ENCODE results near the gene SCARF2. TPM values are rescaled to one million over a fixed set of nuclear protein-coding genes. Genes with fewer than 3 reads are reported as not detected.

Gene SCARF2
- total RNA-seq, 1 donor from 2014 or later: 88.8 TPM

DNA sequence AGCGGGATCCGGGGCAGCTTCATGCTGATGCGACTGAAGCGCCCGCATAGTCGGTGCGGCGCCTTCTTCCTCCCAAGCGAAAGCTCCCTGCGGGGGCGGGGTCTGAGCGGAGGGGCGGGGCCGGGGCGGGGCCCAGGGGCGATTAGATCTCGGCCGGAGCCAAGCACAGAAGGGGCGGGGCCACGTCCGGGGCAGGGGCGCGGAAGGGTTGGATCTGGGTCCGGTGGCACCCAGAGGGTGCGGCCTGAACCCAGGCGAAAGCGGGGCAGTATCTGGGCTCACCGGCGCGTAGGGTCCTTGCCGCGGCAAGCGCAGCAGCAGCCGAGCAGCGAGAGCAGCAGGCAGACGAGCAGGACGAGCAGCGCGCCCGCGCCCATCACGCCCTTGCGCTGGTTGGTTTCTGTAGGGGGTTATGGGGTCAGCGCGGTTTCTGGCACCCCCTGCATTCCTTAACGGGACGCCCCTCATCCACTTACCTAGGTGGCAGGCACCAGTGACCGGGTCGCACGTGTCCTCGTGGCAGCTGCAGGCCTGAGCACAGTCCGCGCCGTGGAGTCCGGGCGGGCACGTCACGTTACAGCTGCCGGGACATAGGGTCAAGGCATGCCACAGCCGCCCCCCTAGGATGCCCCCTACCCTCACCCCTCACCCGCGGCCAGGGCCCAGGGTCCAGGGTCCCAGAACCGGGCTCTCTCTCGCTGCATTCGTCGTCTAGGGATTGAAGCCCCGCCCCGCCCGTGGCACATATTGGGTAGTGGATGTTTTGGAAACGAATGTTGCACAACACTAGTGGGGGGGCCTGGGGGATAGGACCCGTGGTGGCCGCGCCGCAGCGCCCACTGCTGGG is 8.1 kb downstream of the SCARF2 start:
- Mint-ChIP-seq H3K4me3 (ENCODE audit: unreplicated experiment) (no peak overlapping the region), H3K4me1 (ENCODE audit: low read depth) (peaks cover 14% of the 10 kb centered on the region), H3K27ac (ENCODE audit: unreplicated experiment) (no peak overlapping the region), H3K36me3 (ENCODE audit: low read depth) (peaks cover 11% of the 10 kb centered on the region), H3K27me3 (ENCODE audit: low read depth) (no peaks in the 10 kb centered on the region), H3K9me3 (ENCODE audit: low read depth) (no peaks in the 10 kb centered on the region)
- DNase-seq (ENCODE audit: low spot score): peak; percentile 93
- TF ChIP-seq, protein P1, sequence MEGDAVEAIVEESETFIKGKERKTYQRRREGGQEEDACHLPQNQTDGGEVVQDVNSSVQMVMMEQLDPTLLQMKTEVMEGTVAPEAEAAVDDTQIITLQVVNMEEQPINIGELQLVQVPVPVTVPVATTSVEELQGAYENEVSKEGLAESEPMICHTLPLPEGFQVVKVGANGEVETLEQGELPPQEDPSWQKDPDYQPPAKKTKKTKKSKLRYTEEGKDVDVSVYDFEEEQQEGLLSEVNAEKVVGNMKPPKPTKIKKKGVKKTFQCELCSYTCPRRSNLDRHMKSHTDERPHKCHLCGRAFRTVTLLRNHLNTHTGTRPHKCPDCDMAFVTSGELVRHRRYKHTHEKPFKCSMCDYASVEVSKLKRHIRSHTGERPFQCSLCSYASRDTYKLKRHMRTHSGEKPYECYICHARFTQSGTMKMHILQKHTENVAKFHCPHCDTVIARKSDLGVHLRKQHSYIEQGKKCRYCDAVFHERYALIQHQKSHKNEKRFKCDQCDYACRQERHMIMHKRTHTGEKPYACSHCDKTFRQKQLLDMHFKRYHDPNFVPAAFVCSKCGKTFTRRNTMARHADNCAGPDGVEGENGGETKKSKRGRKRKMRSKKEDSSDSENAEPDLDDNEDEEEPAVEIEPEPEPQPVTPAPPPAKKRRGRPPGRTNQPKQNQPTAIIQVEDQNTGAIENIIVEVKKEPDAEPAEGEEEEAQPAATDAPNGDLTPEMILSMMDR (IDR thresholded peaks at IDR 0.05): no peak

DNA sequence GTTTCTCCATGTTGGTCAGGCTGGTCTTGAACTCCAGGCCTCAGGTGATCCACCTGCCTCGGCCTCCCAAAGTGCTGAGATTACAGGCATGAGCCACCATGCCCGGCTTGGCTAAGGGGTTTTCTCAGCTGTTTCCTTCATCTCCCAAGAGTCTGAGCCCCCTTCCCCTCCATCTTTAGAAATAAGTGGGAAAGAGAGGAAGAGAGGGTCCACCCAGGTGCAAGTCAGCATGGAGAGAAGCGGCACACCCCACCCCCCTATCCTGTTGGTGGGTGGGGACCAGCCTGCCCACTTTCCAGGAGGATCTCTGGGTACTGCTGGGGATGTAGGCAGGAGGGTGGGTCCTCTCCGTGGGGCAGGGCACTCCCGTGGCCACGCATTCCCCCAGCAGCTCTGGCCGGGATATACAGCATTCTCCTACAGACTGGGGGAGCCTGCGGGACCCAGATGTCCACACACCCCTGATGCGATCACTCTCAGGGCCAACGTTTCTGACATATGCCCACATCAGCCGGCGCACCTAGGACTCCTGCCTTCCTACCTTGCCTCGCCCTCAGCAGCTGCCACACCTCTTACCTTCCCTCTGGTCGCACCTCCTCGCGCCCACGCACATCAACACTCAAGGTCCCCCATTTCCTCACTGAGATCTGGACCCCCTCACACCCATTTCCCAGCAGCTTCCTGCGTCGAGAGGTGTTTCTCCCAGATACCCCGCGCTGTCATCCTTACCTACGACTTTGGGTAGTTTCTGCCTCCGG is 8.9 kb downstream of the SCARF2 start:
- H3K36me3 Mint-ChIP-seq (ENCODE audit: low read depth): peaks cover 13% of the 10 kb centered on the region
- H3K4me1 Mint-ChIP-seq (ENCODE audit: low read depth): peaks cover 17% of the 10 kb centered on the region
- H3K4me3 Mint-ChIP-seq (ENCODE audit: unreplicated experiment): no peak overlapping the region
- TF ChIP-seq, protein P1 (IDR thresholded peaks at IDR 0.05): no peak
- H3K9me3 Mint-ChIP-seq (ENCODE audit: low read depth): no peaks in the 10 kb centered on the region
- H3K27ac Mint-ChIP-seq (ENCODE audit: unreplicated experiment): no peak overlapping the region
- peak; percentile 81 for DNase-seq (ENCODE audit: low spot score)
- no peaks in the 10 kb centered on the region for H3K27me3 Mint-ChIP-seq (ENCODE audit: low read depth)

DNA sequence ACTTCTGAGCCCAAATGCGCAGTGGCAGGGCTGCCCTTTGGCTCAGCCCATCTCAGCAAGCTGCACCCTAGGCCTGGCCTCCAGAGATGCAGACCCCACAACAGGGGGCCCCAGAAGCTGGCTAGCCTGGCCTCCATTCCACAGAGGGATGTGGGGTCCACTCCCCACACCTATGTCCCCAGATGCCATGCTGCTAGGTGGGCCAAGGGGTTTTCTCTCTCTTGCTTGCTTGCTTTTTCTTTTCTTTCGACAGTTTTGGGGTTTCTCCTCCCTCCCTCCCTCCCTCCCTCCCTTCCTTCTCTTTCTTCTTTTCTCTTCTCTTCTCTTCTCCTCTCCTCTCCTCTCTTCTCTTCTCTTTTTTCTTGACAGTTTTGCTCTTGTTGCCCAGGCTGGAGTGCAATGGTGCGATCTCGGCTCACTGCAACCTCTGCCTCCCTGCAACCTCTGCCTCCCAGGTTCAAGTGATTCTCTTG is 9.6 kb downstream of the SCARF2 start:
- no peaks in the 10 kb centered on the region for H3K27me3 Mint-ChIP-seq (ENCODE audit: low read depth)
- no peak for DNase-seq (ENCODE audit: low spot score)
- no peaks in the 10 kb centered on the region for H3K9me3 Mint-ChIP-seq (ENCODE audit: low read depth)
- no peak overlapping the region for H3K4me3 Mint-ChIP-seq (ENCODE audit: unreplicated experiment)
- TF ChIP-seq, protein P1 (IDR thresholded peaks at IDR 0.05): no peak
- H3K4me1 Mint-ChIP-seq (ENCODE audit: low read depth): peaks cover 23% of the 10 kb centered on the region
- H3K27ac Mint-ChIP-seq (ENCODE audit: unreplicated experiment): no peak overlapping the region
- peaks cover 16% of the 10 kb centered on the region for H3K36me3 Mint-ChIP-seq (ENCODE audit: low read depth)

DNA sequence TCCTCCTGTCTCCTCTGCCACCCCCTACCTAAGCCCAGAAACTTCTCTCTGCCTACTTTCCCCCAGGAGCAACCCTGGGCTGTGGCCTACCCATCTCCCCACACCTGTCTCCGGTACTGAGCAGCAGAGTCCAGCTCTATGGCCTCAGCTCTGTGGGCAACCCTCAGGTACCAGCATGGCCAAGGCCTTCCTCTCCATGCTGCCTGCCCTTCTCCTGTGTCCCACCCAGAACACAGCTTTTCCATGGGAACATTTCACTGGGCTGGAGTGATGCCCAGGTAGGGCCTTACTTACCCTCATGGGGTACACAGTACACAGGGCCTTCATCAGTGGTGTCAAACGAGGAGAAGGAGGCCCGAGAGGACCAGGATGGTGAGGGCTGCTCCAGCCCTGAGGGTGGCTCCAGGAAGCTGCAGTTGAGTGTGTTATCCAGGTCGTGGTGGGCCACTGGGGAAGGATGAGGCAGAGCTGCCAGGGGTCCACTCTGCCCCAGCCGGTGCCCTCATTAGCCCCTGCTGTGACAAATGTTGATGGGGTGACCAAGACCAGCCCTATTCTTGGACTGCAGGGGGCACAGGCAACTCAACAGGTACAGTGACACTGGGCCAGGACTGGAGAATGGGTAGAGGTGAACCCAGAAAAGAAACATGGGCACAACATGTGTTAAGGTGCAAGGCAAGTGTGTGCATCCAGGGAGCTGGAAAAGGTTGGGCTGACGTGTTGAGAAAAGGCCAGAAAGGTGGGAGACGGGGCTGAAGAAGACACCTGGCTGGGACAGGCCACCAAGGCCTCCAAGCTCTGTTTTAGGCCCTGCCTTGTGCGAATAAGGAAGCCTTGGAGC is 10.3 kb downstream of the SCARF2 start:
- H3K4me3 Mint-ChIP-seq (ENCODE audit: unreplicated experiment): no peak overlapping the region

More for the DNA sequence above, 10.3 kb downstream of the SCARF2 start:
- no peak overlapping the region for H3K27ac Mint-ChIP-seq (ENCODE audit: unreplicated experiment)
- TF ChIP-seq, protein P1 (IDR thresholded peaks at IDR 0.05): no peak
- H3K4me1 Mint-ChIP-seq (ENCODE audit: low read depth): peaks cover 22% of the 10 kb centered on the region
- peaks cover 16% of the 10 kb centered on the region for H3K36me3 Mint-ChIP-seq (ENCODE audit: low read depth)
- H3K9me3 Mint-ChIP-seq (ENCODE audit: low read depth): no peaks in the 10 kb centered on the region
- no peaks in the 10 kb centered on the region for H3K27me3 Mint-ChIP-seq (ENCODE audit: low read depth)
- DNase-seq (ENCODE audit: low spot score): peak; percentile 73

All from chondrocyte (in vitro differentiated cells).